ENCODE measurements around the gene CUTA.
A peak's percentile ranks its signal among the peaks of the same experiment; 100 is the strongest.

Gene CUTA

DNA sequence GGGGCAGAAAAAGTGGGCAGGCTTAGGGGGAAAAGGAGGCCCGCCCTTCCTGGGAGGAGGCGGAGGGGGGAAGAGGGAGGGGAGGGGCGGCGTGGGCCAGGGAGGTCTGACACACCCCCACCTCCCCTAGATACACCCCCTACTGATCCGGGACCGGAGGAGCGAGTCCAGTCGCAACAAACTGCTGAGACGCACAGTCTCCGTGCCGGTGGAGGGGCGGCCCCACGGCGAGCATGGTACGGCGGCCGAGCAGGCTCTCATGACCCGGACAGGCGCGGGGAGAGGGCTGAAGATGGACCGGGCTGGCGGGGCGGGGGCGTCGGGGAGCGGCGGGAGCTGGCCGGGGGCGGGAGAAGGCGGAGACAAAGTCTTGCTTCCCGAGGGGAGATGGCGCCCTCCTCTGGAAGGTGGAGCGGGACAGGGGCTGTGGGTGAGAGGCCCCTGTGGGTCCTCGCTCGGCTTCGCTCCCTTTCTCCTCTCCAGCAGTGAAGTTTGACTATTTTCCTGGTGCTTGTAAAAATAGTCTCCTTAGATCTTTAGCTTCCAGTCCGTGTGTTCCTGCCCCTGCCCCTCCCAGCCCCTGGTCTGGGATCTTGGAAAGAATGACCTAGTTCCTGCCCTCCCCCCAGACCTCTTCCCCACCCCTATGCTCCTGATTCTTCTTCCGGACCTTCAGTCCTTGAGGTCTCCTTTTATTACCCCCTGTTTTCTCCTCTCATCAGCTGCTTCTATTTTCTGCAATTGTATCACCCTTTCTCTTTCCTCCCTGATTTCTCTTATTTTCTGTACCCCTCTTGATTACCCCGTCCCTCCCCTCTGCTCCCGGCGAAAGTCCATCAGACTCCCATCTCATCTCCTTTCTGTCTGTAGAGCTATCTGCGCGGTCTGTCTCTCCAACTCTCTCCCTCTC, 8.0 kb upstream of the CUTA start:
- TF ChIP-seq, protein P1, sequence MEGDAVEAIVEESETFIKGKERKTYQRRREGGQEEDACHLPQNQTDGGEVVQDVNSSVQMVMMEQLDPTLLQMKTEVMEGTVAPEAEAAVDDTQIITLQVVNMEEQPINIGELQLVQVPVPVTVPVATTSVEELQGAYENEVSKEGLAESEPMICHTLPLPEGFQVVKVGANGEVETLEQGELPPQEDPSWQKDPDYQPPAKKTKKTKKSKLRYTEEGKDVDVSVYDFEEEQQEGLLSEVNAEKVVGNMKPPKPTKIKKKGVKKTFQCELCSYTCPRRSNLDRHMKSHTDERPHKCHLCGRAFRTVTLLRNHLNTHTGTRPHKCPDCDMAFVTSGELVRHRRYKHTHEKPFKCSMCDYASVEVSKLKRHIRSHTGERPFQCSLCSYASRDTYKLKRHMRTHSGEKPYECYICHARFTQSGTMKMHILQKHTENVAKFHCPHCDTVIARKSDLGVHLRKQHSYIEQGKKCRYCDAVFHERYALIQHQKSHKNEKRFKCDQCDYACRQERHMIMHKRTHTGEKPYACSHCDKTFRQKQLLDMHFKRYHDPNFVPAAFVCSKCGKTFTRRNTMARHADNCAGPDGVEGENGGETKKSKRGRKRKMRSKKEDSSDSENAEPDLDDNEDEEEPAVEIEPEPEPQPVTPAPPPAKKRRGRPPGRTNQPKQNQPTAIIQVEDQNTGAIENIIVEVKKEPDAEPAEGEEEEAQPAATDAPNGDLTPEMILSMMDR (IDR thresholded peaks at IDR 0.05): peak; percentile 51; the same call in 1 of the 2 replicates

DNA sequence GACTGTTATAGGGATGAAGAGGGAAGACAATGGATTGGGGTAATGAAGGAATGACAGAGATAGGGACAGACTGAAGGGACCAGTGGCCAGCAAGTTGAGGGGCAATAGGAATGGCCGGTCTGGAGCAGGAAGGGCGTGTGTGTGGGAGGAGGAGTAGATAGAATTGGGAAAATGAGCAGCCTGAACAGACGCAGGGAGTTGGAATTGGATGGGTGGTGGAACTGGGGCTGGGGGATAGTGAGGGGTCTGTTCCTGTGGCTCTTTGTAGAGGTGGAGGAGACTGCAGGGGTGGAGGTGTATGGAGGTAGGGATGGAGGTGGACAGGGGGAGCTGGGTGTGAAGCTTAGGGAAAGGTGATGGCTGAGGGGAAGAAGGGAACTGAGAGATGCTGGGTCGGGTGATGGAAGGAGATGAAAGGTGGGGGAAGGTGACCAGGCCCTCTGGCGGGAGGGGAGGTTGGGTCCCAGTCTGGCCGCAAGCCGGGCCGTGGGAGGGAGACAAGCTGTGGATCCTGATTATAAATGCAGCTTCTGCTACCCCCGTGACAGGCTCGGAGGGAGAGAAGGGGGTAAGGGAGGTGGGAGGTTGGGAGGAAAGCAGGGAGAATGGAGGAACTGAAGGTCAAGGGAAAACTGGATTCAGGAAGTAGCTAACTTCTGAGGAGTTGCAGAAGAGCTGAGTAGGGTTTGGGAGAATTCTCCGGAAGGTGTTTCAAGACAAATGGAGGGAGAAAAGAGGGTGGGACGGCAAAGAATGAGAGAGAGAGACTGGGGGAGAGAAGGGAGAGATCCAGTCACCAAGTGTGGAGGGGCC, 7.2 kb upstream of the CUTA start:
- TF ChIP-seq, protein P1 (IDR thresholded peaks at IDR 0.05): no peak

DNA sequence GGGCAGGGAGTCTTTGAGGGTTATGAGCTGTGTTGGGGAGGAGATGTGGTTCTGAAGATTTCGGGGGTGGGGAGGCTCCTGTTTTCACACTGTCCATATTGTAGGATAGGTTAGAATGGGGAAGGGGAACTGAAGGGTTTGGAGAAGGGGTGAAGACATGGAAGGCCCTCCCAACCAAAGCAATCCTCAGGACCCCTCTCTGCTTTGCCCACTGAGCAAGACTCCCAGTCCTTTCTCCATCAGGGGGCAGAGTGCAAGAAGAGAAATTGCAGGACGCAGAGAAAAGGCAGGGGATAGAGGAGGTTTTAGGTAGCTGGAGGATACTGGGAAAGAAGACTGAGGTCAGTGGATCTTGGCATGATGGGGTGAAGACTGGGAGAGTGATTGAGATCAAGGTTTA, 5.9 kb upstream of the CUTA start:
- TF ChIP-seq, protein P1 (IDR thresholded peaks at IDR 0.05): no peak

DNA sequence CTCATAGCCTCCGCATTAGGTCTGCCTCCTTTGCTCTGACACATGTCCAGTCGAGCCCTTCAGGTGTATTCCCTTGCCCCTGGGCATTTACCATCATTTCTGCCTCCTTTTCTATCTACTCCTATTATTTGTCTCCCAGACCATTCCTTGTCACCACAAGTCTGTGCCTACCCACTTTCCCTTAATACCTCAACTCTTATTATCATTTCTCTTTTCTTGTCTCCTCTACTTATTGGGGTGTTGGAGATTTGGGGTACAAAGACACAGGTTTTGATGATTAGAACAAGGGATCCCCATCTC, 3.4 kb upstream of the CUTA start:
- TF ChIP-seq, protein P1 (IDR thresholded peaks at IDR 0.05): no peak

DNA sequence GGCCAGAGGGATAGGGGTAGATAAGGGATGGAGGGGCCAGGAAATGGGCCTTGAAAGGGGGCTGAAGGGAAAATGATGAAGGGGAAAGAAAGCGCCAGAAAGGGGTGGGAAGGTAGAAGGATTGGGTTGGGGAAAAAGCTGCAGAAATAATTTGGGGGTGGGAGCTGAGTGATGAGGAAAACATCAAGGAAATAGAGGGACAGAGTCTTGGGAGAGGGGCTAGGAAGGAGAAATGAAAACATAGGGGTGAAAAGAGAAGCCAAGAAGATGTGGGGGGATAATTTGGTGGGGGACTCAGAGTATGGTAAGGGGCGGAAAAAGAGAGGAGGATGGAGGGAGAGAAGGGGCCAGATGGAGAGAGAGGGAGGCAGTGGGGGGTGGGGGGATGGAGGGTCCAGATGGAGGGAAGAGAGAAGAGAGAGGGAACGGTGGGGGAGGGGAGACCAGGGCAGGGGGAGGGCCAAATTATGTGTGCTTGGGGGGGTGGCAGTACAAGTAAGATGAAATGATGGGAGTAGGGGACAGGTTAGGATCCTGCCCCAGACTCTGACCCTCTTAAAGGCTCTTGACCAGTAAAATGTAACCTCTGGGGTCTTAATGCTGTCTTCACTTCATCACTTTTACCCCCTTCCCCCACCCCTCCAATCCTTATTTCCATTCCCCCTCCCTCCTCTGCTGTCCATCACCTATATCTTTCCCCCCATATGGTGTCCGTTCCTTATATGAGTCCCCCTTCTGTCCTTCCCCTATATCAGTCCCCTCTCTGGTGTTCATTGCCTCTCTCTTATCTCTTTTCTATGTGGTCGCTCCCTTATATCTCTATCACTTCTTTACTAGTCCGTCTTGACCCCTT, 2.8 kb upstream of the CUTA start:
- TF ChIP-seq, protein P1 (IDR thresholded peaks at IDR 0.05): no peak

DNA sequence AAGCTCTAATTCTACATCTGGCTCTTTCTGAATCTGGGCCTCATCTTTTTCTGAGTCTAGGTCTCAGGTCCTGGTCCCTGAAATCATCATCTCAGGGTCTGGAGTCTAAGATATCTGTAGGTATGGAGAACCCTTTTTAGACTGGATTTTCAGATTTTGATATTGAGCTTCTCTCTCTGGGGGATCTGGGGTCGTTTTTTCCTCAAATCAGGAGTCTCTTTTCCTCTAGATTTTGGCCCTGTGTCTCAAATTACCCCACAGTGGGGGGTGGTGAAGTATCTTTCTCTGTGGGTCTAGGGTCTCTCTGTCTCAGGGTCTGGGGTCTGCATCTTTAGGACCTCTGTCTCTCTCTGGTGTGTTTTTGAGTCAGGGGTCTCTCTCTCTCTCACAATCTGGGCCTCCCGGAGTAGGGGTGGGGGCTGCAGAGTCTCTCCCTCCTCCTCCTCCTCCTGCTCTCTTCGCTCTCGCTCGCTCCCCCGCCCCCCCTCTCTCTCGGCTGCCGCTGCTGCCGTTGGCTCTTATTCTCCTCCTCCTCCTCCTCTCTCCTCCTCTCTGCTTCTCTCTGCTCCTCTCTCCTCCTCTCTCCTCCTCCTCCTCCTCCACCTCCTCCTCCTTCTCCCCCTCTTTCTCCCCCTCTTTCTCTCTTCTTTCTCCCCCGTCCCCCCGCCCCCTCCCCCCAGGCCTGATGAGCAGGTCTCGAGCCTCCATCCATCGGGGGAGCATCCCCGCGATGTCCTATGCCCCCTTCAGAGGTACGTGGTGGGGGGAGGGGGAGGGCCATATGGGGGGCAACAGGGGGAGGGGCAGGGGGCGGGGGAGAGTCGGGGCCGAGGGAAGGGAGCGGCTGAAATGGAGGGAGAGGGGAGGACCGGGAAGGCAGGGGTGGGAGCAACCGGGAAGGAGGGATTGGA, 1.9 kb upstream of the CUTA start, which contains the start of gene SYNGAP1:
Gene SYNGAP1 (plus strand): TSS at position 486 of the 911 bp plus-strand sequence. CDS start 200 bp downstream, at position 686.
- TF ChIP-seq, protein P1 (IDR thresholded peaks at IDR 0.05): no peak
